ENCODE results near the gene SRBD1.

GRCh38 chr2:45612731-45613130 is 1.7 kb upstream of the SRBD1 start:
- no peak for TF ChIP-seq CTCF (conservative IDR thresholded peaks at IDR 0.05; ENCODE audit: low read depth in 2 of 2)
- no peak for TF ChIP-seq EZH2 (IDR thresholded peaks at IDR 0.05; ENCODE audit: low read depth, unreplicated experiment)
- TF ChIP-seq REST (IDR thresholded peaks at IDR 0.05; ENCODE audit: unreplicated experiment): no peak
